Stomach smooth muscle (tissue), 2 donors: ENCODE results near the gene ALPK1.
"Not testable (repeated sequence)": the region's sequence is repeated elsewhere in the genome, so short reads cannot be mapped to it uniquely, and the experiment has no call there.

Source experiments
- H3K27ac ChIP-seq: one replicate; pipeline ENCODE4 v1.7.0; 2013; ENCODE audit warnings: mild to moderate bottlenecking, low read length, inconsistent platforms
- H3K27me3 ChIP-seq, 2 donors: one replicate each; pipeline ENCODE4 v1.7.0; 2013; ENCODE audit warnings: low read length in 2 of 2; ENCODE audit not compliant: insufficient read depth in 2 of 2, control insufficient read depth in 1 of 2
- H3K36me3 ChIP-seq, 2 donors: one replicate each; pipeline ENCODE4 v1.7.0; 2013; ENCODE audit warnings: low read length in 2 of 2; ENCODE audit not compliant: control insufficient read depth in 2 of 2, insufficient read depth in 2 of 2
- H3K4me1 ChIP-seq: one replicate; pipeline ENCODE4 v1.7.0; 2013; ENCODE audit warnings: low read length; ENCODE audit not compliant: control insufficient read depth, insufficient read depth
- H3K4me3 ChIP-seq, 2 donors: one replicate each; pipeline ENCODE4 v1.7.0; 2013; ENCODE audit warnings: low read length in 2 of 2
- H3K9ac ChIP-seq, 2 donors: one replicate each; pipeline ENCODE4 v1.7.0; 2013; ENCODE audit warnings: low read length in 2 of 2, mild to moderate bottlenecking in 1 of 2
- H3K9me3 ChIP-seq, 2 donors: one replicate each; pipeline ENCODE4 v1.7.0; 2013; ENCODE audit warnings: low read length in 2 of 2; ENCODE audit not compliant: control insufficient read depth in 2 of 2
- donor health status: healthy.
- donor health status: Pancreatic carcinoma.

ALPK1 gene

DNA sequence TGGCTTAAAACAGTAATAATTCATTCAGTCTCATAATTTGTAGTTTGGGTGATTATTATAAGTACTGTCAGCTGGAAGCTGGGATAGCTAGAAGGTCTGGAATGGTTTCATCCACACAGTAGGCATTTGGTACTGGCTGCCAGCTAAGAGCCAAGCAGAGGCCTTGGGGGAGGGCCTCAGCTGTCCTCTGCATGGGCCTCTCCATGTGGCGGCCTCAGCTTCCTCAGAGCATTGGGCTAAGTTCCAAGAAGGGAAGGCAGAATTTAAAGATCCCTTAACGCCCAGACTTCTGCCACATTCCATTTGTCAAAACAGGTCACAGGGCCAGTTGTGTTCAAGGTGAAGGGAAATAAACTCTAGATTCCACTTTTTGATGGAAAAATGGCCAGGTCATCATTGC lies 125.5 kb downstream of the ALPK1 start:
- H3K4me1 ChIP-seq, result no peaks in the 10 kb centered on the region
- no peaks in the 10 kb centered on the region for H3K27me3 ChIP-seq
- H3K9ac ChIP-seq, result no peak overlapping the region
- no peak overlapping the region for H3K4me3 ChIP-seq
- H3K9me3 ChIP-seq, result no peaks in the 10 kb centered on the region
- H3K27ac ChIP-seq, result no peak overlapping the region
- peaks cover 0 to 3% of the 10 kb centered on the region in 2 donors for H3K36me3 ChIP-seq

GRCh38 chr4:112423591-112423990 lies 126.4 kb downstream of the ALPK1 start:
- no peaks in the 10 kb centered on the region for H3K4me1 ChIP-seq
- no peaks in the 10 kb centered on the region for H3K27me3 ChIP-seq
- no peak overlapping the region for H3K4me3 ChIP-seq
- peaks cover 3% of the 10 kb centered on the region in 2 donors for H3K36me3 ChIP-seq
- H3K9ac ChIP-seq, result no peak overlapping the region
- no peak overlapping the region for H3K27ac ChIP-seq
- no peaks in the 10 kb centered on the region for H3K9me3 ChIP-seq

DNA sequence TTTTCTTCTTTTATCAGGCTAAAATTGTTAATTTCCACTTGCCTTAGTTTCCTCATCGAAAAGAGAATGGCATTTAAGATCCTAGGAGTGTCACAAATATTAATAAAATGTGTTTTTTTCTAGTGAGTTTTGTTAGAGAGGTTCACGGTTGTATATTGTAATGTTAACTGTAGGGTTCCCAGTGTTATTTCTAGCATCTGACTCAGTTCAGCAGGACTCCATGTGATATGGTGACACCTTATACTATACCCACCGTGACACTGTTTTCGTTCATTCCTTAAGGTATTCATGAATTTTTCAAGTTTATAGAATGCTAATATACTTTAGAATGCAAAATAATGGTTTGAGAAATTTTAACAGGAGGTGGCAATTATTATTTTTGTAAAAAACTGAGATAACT lies 128.7 kb downstream of the ALPK1 start:
- Histone ChIP-seq H3K4me1 (no peaks in the 10 kb centered on the region), H3K9me3 (no peaks in the 10 kb centered on the region), H3K27ac (no peak overlapping the region), H3K9ac (no peak overlapping the region), H3K4me3 (no peak overlapping the region), H3K27me3 (no peaks in the 10 kb centered on the region), H3K36me3 (peaks cover 4 to 9% of the 10 kb centered on the region in 2 donors)

GRCh38 chr4:112426416-112426815 lies 129.2 kb downstream of the ALPK1 start:
- H3K4me3 ChIP-seq, result no peak overlapping the region
- H3K9me3 ChIP-seq, result no peaks in the 10 kb centered on the region
- no peaks in the 10 kb centered on the region for H3K27me3 ChIP-seq
- no peaks in the 10 kb centered on the region for H3K4me1 ChIP-seq
- peaks cover 9 to 14% of the 10 kb centered on the region in 2 donors for H3K36me3 ChIP-seq
- no peak overlapping the region for H3K9ac ChIP-seq
- no peak overlapping the region for H3K27ac ChIP-seq

DNA sequence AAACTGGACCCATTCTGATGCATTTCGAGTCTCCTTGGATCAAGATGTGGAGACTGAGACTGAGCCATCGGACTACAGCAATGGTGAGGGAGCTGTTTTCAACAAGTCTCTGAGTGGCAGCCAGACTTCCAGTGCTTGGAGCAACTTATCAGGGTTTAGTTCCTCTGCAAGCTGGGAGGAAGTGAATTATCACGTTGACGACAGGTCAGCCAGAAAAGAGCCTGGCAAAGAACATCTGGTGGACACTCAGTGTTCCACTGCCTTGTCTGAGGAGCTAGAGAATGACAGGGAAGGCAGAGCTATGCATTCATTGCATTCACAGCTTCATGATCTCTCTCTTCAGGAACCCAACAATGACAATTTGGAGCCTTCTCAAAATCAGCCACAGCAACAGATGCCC lies 134.0 kb downstream of the ALPK1 start:
- H3K27me3 ChIP-seq, result no peaks in the 10 kb centered on the region
- H3K36me3 ChIP-seq, result peaks cover 9 to 10% of the 10 kb centered on the region in 2 donors
- no peaks in the 10 kb centered on the region for H3K4me1 ChIP-seq
- no peaks in the 10 kb centered on the region for H3K9me3 ChIP-seq
- no peak overlapping the region for H3K4me3 ChIP-seq
- no peak overlapping the region for H3K27ac ChIP-seq
- H3K9ac ChIP-seq, result no peak overlapping the region

GRCh38 chr4:112436987-112437386 lies 139.8 kb downstream of the ALPK1 start:
- H3K9me3 ChIP-seq, result no peaks in the 10 kb centered on the region
- H3K36me3 ChIP-seq, result peaks cover 9 to 11% of the 10 kb centered on the region in 2 donors
- no peak overlapping the region for H3K9ac ChIP-seq
- no peak overlapping the region for H3K27ac ChIP-seq
- no peak overlapping the region for H3K4me3 ChIP-seq
- H3K27me3 ChIP-seq, result no peaks in the 10 kb centered on the region
- H3K4me1 ChIP-seq, result no peaks in the 10 kb centered on the region

DNA sequence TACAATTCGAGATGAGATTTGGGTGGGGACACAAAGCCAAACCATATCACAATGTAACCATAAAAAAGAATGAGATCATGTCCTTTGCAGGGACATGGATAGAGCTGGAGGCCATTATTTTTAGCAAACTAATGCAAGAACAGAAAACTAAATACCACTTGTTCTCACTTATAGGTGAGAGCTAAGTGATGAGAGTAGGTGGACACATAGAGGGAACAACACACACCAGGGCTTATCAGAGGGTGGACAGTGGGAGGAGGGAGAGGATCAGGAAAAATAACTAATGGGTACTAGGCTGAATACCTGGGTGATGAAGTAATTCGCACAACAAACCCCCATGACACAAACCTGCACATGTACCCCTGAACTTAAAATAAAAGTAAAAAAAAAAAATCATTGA lies 145.1 kb downstream of the ALPK1 start:
- not testable (repeated sequence) for H3K27me3 ChIP-seq, H3K4me3 ChIP-seq, H3K4me1 ChIP-seq, H3K9me3 ChIP-seq, H3K36me3 ChIP-seq, H3K27ac ChIP-seq, H3K9ac ChIP-seq

GRCh38 chr4:112448306-112449132 lies 151.3 kb downstream of the ALPK1 start:
- Histone ChIP-seq H3K9ac (no peak overlapping the region), H3K27me3 (no peaks in the 10 kb centered on the region), H3K9me3 (peaks cover 3 to 4% of the 10 kb centered on the region in 2 donors), H3K27ac (no peak overlapping the region), H3K36me3 (no peaks in the 10 kb centered on the region), H3K4me3 (no peak overlapping the region), H3K4me1 (no peaks in the 10 kb centered on the region)

DNA sequence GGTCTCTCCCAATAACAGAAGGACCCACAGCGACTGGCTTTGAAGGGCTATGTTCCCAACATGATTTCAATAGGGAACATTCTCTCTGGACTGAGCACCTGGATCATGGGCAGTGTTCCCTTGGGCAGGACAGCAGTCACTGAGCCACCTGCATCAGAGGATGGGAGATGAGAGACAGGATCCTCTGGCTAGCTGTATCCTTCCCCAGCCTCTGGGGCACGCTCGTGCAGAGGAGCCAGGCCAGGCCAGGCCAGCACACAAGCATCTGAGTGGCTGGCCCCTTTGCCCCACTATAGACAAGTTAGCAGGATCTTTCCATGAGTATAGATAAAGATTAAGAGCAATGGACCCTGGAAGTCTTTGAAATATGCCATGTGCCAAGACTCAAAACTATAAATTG lies 152.5 kb downstream of the ALPK1 start:
- no peak overlapping the region for H3K4me3 ChIP-seq
- H3K27ac ChIP-seq, result no peak overlapping the region
- H3K36me3 ChIP-seq, result no peaks in the 10 kb centered on the region
- no peaks in the 10 kb centered on the region for H3K4me1 ChIP-seq
- no peaks in the 10 kb centered on the region for H3K27me3 ChIP-seq
- no peak overlapping the region for H3K9ac ChIP-seq
- peaks cover 3 to 4% of the 10 kb centered on the region in 2 donors for H3K9me3 ChIP-seq

DNA sequence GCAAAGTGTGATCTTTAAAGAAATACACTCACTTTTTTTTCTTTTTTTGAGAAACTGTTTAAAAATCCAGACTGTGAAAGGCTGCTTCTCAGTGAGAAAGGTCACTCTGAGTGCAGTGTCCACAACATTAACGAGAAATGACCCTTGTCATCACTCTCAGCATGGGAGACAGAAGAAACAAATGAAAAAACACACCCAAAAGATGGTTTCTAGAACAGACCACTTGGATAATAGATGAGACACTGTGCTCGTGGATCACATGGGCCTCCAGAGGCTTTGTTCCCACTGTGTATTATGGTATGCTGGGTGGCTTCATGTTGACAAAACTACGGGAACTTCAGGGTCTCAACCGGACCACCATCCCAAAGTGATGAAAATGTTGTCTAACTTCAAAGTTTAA lies 153.9 kb downstream of the ALPK1 start:
- H3K27me3 ChIP-seq, result no peaks in the 10 kb centered on the region
- no peak overlapping the region for H3K4me3 ChIP-seq
- H3K4me1 ChIP-seq, result no peaks in the 10 kb centered on the region
- peaks cover 0 to 3% of the 10 kb centered on the region in 2 donors for H3K9me3 ChIP-seq
- H3K27ac ChIP-seq, result no peak overlapping the region
- no peak overlapping the region for H3K9ac ChIP-seq
- no peaks in the 10 kb centered on the region for H3K36me3 ChIP-seq

DNA sequence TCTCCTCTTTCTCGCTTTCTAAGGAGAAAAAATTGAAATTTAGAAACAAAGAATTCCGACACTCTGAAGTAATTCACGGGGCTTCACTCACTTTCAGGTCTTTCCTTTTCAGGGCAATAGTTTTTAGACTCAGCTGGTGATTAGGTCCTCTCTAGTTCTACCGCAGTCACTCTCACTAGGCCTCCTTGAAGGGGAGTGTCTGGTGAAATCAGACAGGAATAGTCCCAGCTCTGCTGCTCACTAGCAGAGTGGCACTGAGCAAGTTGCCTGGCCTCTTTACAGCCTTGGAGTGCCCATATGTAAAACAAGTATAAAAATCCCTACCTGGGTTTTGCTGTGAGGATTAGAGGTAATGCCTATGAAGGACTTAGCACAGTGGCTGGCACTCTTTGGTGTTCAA lies 154.7 kb downstream of the ALPK1 start:
- no peaks in the 10 kb centered on the region for H3K4me1 ChIP-seq
- no peak overlapping the region for H3K9ac ChIP-seq
- H3K9me3 ChIP-seq, result peaks cover 0 to 3% of the 10 kb centered on the region in 2 donors
- no peak overlapping the region for H3K4me3 ChIP-seq
- H3K27me3 ChIP-seq, result no peaks in the 10 kb centered on the region
- no peak overlapping the region for H3K27ac ChIP-seq
- H3K36me3 ChIP-seq, result no peaks in the 10 kb centered on the region
